GM12891 (cell line): Measurements from ENCODE around the gene LRP1B.

ENCODE experiments used
- PAX5 ChIP-seq: IDR thresholded peaks from 2 replicates; pipeline ENCODE4 v1.6.1; 2011; ENCODE audit warnings: low read length, moderate library complexity, mild to moderate bottlenecking; ENCODE audit not compliant: insufficient read depth, severe bottlenecking
- POLR2A ChIP-seq: IDR thresholded peaks from 2 replicates; pipeline ENCODE4 v1.6.1; 2011; ENCODE audit warnings: low read depth, low read length, control low read depth
- POLR2AphosphoS5 ChIP-seq: IDR thresholded peaks from 2 replicates; pipeline ENCODE4 v1.6.1; 2011; ENCODE audit warnings: low read depth, low read length, control low read depth
- POU2F2 ChIP-seq: IDR thresholded peaks from 2 replicates; pipeline ENCODE4 v1.6.1; 2011; ENCODE audit warnings: low read depth, mild to moderate bottlenecking, control low read depth, low read length, moderate library complexity
- SPI1 ChIP-seq: IDR thresholded peaks from 2 replicates; pipeline ENCODE4 v1.6.1; 2011; ENCODE audit warnings: low read depth, low read length, control low read depth
- TAF1 ChIP-seq: IDR thresholded peaks from 2 replicates; pipeline ENCODE4 v1.6.1; 2011; ENCODE audit warnings: low read depth, low read length, control low read depth

DNA sequence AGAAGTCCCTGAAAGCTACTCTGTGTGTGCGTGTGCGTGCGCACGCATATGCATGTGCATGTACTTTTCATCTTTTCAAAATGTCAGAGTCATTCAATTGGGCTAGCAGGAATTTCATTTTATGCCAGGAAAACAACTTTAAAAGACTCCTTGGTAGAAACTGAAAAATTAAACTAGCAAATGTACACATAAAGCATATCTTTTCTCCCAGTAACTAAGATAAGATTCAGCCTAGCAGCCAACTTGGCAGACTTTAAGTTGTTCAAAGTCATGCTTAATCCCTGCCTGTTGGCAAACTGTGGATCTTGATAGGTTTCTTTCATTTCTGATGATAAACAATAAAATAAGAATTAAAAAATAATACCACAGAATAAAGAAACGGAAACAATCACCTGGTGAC lies 1129.1 kb downstream of the LRP1B start:
- TF ChIP-seq POLR2AphosphoS5: no peak
- no peak for TF ChIP-seq POLR2A
- no peak for TF ChIP-seq TAF1
- no peak for TF ChIP-seq PAX5
- no peak for TF ChIP-seq POU2F2
- no peak for TF ChIP-seq SPI1
